A549 (cell line): ENCODE results near the gene SUPT5H.

Experiments used
- HOXB13 ChIP-seq: fragments of 250-450 bp; sonication (Bioruptor Pico); IDR thresholded peaks from 2 replicates; pipeline ENCODE4 v1.5.0; 2020; ENCODE audit warnings: low read depth, mild to moderate bottlenecking, moderate library complexity
- MAZ ChIP-seq: fragments of 150-350 bp; IDR thresholded peaks from 2 replicates; pipeline ENCODE4 v1.6.1; 2014; ENCODE audit warnings: antibody characterized with exemption, low read depth, low read length, borderline replicate concordance
- NR3C1 ChIP-seq: fragments of >200 bp; sonication (Bioruptor Twin); formaldehyde crosslinking; IDR thresholded peaks from 3 replicates; pipeline ENCODE4 v1.6.1; 2017
- POLR2A ChIP-seq: IDR thresholded peaks from 2 replicates; pipeline ENCODE4 v1.6.1; 2012; ENCODE audit warnings: mild to moderate bottlenecking, low read length
- RAD21 ChIP-seq, 2 experiments: fragments of >200 bp in 1 of 2; sonication (Bioruptor Twin) in 1 of 2; formaldehyde crosslinking in 1 of 2; IDR thresholded peaks in 1 of 2; conservative IDR thresholded peaks in 1 of 2; 2 replicates in 1 of 2; 3 replicates in 1 of 2; pipeline ENCODE4 v1.6.1; 2012 to 2018; ENCODE audit warnings: inconsistent platforms in 1 of 2
- SMC3 ChIP-seq: fragments of >200 bp; sonication (Bioruptor Twin); formaldehyde crosslinking; IDR thresholded peaks from 3 replicates; pipeline ENCODE4 v1.6.1; 2018; ENCODE audit warnings: inconsistent platforms
- TF ChIP-seq, protein P1 (sequence below): fragments of >200 bp; sonication (Bioruptor Twin); formaldehyde crosslinking; IDR thresholded peaks from 3 replicates; pipeline ENCODE4 v1.5.1; 2016
- TF ChIP-seq, protein P2 (sequence below): IDR thresholded peaks from 2 replicates; pipeline ENCODE4 v1.6.1; 2012; ENCODE audit warnings: low read depth, borderline replicate concordance
- TF ChIP-seq, protein P3 (sequence below): IDR thresholded peaks from 2 replicates; pipeline ENCODE4 v1.6.1; 2012

DNA sequence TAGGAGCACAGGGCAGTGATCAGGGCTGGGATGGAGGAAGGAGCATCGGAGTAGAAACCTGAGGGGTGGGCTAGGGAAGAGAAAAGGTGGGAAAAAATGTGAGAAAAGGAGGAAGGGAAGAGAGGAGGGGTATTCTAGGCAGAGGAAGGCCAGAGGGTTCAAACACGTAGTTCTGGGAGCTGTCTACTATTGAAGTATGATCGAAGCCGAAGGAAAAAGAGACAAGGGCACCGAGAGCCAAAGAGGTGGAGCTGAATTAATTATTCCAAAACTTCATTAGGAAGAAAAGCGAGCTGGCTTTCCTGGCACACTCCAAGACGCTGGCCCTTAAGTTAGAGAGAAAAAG lies 61.2 kb downstream of the SUPT5H start:
- TF ChIP-seq SMC3: no peak
- TF ChIP-seq, protein P1, sequence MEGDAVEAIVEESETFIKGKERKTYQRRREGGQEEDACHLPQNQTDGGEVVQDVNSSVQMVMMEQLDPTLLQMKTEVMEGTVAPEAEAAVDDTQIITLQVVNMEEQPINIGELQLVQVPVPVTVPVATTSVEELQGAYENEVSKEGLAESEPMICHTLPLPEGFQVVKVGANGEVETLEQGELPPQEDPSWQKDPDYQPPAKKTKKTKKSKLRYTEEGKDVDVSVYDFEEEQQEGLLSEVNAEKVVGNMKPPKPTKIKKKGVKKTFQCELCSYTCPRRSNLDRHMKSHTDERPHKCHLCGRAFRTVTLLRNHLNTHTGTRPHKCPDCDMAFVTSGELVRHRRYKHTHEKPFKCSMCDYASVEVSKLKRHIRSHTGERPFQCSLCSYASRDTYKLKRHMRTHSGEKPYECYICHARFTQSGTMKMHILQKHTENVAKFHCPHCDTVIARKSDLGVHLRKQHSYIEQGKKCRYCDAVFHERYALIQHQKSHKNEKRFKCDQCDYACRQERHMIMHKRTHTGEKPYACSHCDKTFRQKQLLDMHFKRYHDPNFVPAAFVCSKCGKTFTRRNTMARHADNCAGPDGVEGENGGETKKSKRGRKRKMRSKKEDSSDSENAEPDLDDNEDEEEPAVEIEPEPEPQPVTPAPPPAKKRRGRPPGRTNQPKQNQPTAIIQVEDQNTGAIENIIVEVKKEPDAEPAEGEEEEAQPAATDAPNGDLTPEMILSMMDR: no peak
- no peak for TF ChIP-seq NR3C1
- TF ChIP-seq MAZ: no peak
- TF ChIP-seq, protein P2, sequence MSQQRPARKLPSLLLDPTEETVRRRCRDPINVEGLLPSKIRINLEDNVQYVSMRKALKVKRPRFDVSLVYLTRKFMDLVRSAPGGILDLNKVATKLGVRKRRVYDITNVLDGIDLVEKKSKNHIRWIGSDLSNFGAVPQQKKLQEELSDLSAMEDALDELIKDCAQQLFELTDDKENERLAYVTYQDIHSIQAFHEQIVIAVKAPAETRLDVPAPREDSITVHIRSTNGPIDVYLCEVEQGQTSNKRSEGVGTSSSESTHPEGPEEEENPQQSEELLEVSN: no peak
- no peak for TF ChIP-seq POLR2A
- no peak for TF ChIP-seq RAD21 (conservative IDR thresholded peaks at IDR 0.05 in 1 of 2, IDR thresholded peaks at IDR 0.05 in 1 of 2)
- TF ChIP-seq, protein P3, sequence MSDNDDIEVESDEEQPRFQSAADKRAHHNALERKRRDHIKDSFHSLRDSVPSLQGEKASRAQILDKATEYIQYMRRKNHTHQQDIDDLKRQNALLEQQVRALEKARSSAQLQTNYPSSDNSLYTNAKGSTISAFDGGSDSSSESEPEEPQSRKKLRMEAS: no peak
- no peak for TF ChIP-seq HOXB13 (CRISPR knock-in tag)
